OCI-LY1 (cell line): ENCODE measurements around the gene ARHGEF11.

ENCODE experiments used
- H2AFZ ChIP-seq: fragments of 200-600 bp; sonication (generic), shearing (Covaris generic); 2 replicates; pipeline ENCODE4 v1.6.0; 2014; ENCODE audit warnings: antibody characterized with exemption, mild to moderate bottlenecking, low read length
- H3F3A ChIP-seq: fragments of 200-600 bp; sonication (generic), shearing (Covaris generic); 2 replicates; pipeline ENCODE4 v1.6.0; 2014; ENCODE audit warnings: mild to moderate bottlenecking, antibody characterized with exemption, low read length, moderate library complexity; ENCODE audit not compliant: insufficient read depth
- H3K27ac ChIP-seq: fragments of 200-600 bp; sonication (generic); 2 replicates; pipeline ENCODE4 v1.5.1; 2014; ENCODE audit warnings: low read length, mixed run types, mild to moderate bottlenecking, low read depth; ENCODE audit not compliant: poor library complexity, severe bottlenecking
- H3K27me3 ChIP-seq: fragments of 200-600 bp; sonication (generic); 2 replicates; pipeline ENCODE4 v1.6.0; 2014; ENCODE audit warnings: antibody characterized with exemption, mild to moderate bottlenecking, low read length, moderate library complexity; ENCODE audit not compliant: insufficient read depth
- H3K36me3 ChIP-seq: fragments of 200-600 bp; sonication (generic); 2 replicates; pipeline ENCODE4 v1.6.1; 2014; ENCODE audit warnings: mild to moderate bottlenecking, antibody characterized with exemption, low read length, moderate library complexity, mixed read lengths; ENCODE audit not compliant: insufficient read depth
- H3K4me1 ChIP-seq: fragments of 200-600 bp; sonication (generic); 2 replicates; pipeline ENCODE4 v1.5.1; 2014; ENCODE audit warnings: mild to moderate bottlenecking, low read length, moderate library complexity; ENCODE audit not compliant: insufficient read depth, severe bottlenecking
- H3K4me2 ChIP-seq: fragments of 200-600 bp; sonication (generic), shearing (Covaris generic); 2 replicates; pipeline ENCODE4 v1.6.1; 2014; ENCODE audit warnings: low read length
- H3K4me3 ChIP-seq: fragments of 200-600 bp; sonication (generic); 2 replicates; pipeline ENCODE4 v1.5.1; 2014; ENCODE audit warnings: low read length, low read depth, mild to moderate bottlenecking, mixed read lengths; ENCODE audit not compliant: poor library complexity, severe bottlenecking
- H3K79me2 ChIP-seq: fragments of 200-600 bp; shearing (Covaris generic); 2 replicates; pipeline ENCODE4 v1.6.1; 2016; ENCODE audit warnings: mixed run types, low read length, mixed read lengths; ENCODE audit not compliant: insufficient read depth
- H3K9ac ChIP-seq: fragments of 200-600 bp; sonication (generic), shearing (Covaris generic); 2 replicates; pipeline ENCODE4 v1.6.1; 2014; ENCODE audit warnings: mild to moderate bottlenecking, low read length, mixed read lengths
- H3K9me2 ChIP-seq: fragments of 200-600 bp; sonication (generic), shearing (Covaris generic); 2 replicates; pipeline ENCODE4 v1.6.1; 2014; ENCODE audit warnings: low read depth, mild to moderate bottlenecking, low read length, mixed read lengths
- H3K9me3 ChIP-seq: fragments of 200-600 bp; shearing (Covaris generic); 2 replicates; pipeline ENCODE4 v1.6.1; 2014; ENCODE audit warnings: low read length, mixed read lengths
- H4K20me1 ChIP-seq: fragments of 200-600 bp; sonication (generic), shearing (Covaris generic); 2 replicates; pipeline ENCODE4 v1.6.0; 2016; ENCODE audit warnings: mild to moderate bottlenecking, low read length; ENCODE audit not compliant: insufficient read depth
- CTCF ChIP-seq: fragments of 200-600 bp; sonication (generic), shearing (Covaris generic); IDR thresholded peaks from 2 replicates; pipeline ENCODE4 v1.5.1; 2017; ENCODE audit warnings: mild to moderate bottlenecking, antibody characterized with exemption, low read length, moderate library complexity, mixed read lengths
- EZH2 ChIP-seq: fragments of 200-600 bp; sonication (generic), shearing (Covaris generic); IDR thresholded peaks from 2 replicates; pipeline ENCODE4 v1.8.0; 2017; ENCODE audit warnings: borderline replicate concordance, mixed run types, mild to moderate bottlenecking, antibody characterized with exemption, low read length, moderate library complexity, mixed read lengths

ARHGEF11 gene

GRCh38 chr1:156975084-156975483, 70.5 kb downstream of the ARHGEF11 start:
- Histone ChIP-seq H3K79me2 (no peaks in the 10 kb centered on the region), H3K36me3 (no peaks in the 10 kb centered on the region), H3K27ac (no peak overlapping the region), H3K4me2 (no peak overlapping the region), H3K9me2 (no peaks in the 10 kb centered on the region), H4K20me1 (no peaks in the 10 kb centered on the region), H3K27me3 (no peaks in the 10 kb centered on the region), H3K4me3 (no peak overlapping the region), H3K9ac (no peak overlapping the region), H2AFZ (no peak overlapping the region), H3K9me3 (no peaks in the 10 kb centered on the region), H3F3A (no peaks in the 10 kb centered on the region), H3K4me1 (no peaks in the 10 kb centered on the region)
- TF ChIP-seq CTCF (no peak), EZH2 (no peak)

DNA sequence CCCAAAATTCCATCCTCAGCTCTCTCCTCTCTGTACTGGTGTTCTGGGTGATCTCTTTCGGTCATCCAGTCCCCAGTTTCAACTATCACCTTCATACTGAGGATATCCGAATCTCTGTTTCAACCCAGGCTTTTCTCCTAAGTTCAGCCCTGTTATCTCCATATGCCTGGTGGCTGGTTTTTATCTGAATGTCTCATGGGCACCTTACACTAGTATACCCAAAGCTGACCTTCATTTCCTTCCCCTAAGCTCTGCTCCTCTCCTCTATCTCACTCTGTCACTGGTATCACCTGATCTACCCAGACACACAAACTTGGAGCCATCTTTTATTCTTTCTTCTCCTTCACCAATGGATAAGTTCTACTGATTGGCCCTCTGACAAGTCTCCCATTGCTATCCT, 72.1 kb downstream of the ARHGEF11 start:
- Histone ChIP-seq H3K4me1 (no peaks in the 10 kb centered on the region), H3F3A (no peaks in the 10 kb centered on the region), H3K9me3 (no peaks in the 10 kb centered on the region), H2AFZ (no peak overlapping the region), H3K9ac (no peak overlapping the region), H3K9me2 (no peaks in the 10 kb centered on the region), H4K20me1 (no peaks in the 10 kb centered on the region), H3K4me2 (no peak overlapping the region), H3K79me2 (no peaks in the 10 kb centered on the region), H3K27me3 (no peaks in the 10 kb centered on the region), H3K27ac (no peak overlapping the region), H3K4me3 (no peak overlapping the region), H3K36me3 (no peaks in the 10 kb centered on the region)
- no peak for TF ChIP-seq CTCF
- TF ChIP-seq EZH2 = no peak

GRCh38 chr1:156970017-156970416, 75.5 kb downstream of the ARHGEF11 start:
- Histone ChIP-seq H3K36me3 (no peaks in the 10 kb centered on the region), H3K27ac (no peak overlapping the region)

More at GRCh38 chr1:156970017-156970416, 75.5 kb downstream of the ARHGEF11 start:
- no peaks in the 10 kb centered on the region for H3K9me3 ChIP-seq
- no peak overlapping the region for H3K4me3 ChIP-seq
- H3K27me3 ChIP-seq = no peaks in the 10 kb centered on the region
- no peak overlapping the region for H2AFZ ChIP-seq
- H3K9me2 ChIP-seq = no peaks in the 10 kb centered on the region
- TF ChIP-seq EZH2 (no peak), CTCF (peak; percentile 38)
- no peaks in the 10 kb centered on the region for H4K20me1 ChIP-seq
- H3K9ac ChIP-seq = no peak overlapping the region
- H3F3A ChIP-seq = no peaks in the 10 kb centered on the region
- H3K4me2 ChIP-seq = no peak overlapping the region
- no peaks in the 10 kb centered on the region for H3K4me1 ChIP-seq
- no peaks in the 10 kb centered on the region for H3K79me2 ChIP-seq
